ENCODE data around the gene ZBTB21. TPM values are rescaled to one million over a fixed set of nuclear protein-coding genes. Genes with fewer than 3 reads are reported as not detected.

ZBTB21 gene
- total and polyA plus RNA-seq, 9 of the 15 experiments (the other 6 are each of a cell fraction or from before 2014, with no cell fraction given), result 2.2 to 15.2 (median 8.7) TPM

DNA sequence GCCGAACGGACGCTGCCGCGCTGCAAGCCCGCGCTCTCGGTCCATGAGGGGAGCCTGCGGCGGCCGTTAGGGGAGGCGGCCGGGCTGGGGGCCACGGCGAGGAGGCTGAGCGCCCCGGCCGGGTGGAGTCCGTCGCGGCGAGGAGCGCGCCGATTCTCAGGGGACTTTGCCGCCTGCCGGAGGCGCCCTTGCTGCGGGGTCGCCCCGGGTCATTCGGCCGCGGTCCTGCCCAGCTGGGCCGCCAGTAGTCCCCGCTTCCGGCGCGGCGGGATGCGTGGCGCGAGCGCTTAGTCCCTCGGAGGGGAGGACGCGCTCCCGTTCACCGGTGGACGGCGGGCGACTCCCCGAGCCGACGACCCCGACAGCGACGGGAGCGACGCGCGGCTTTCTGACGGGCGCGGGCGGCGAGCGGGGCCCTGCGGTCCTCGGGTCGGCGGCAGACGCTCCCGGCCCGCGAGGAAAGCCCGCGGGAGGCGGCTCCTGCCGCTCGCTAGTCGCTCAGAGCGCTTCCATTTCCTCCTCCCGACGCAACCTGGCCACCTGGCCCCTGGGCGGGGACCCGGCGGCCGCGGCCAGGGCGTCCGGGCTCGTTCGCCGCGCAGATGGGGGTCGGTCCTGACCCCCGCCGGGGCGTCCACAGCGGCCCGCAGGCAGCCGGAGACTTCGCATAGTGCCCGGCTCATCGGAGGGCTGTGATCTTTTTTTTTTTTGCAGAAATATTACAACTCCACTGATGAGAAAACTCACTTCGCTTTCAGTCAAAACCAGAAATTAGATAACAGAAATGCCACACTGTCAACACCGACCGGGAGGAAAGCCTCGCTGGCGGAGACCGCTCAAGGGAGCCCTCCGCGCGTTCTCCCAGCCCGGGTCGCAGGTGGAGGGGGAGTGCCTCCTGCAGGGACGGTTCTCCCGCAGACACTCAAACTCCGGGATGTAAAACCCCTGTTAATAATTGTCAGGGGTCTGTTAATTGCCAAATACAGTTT, 641 bp upstream of the ZBTB21 start (continued):
- TF ChIP-seq, protein P1, sequence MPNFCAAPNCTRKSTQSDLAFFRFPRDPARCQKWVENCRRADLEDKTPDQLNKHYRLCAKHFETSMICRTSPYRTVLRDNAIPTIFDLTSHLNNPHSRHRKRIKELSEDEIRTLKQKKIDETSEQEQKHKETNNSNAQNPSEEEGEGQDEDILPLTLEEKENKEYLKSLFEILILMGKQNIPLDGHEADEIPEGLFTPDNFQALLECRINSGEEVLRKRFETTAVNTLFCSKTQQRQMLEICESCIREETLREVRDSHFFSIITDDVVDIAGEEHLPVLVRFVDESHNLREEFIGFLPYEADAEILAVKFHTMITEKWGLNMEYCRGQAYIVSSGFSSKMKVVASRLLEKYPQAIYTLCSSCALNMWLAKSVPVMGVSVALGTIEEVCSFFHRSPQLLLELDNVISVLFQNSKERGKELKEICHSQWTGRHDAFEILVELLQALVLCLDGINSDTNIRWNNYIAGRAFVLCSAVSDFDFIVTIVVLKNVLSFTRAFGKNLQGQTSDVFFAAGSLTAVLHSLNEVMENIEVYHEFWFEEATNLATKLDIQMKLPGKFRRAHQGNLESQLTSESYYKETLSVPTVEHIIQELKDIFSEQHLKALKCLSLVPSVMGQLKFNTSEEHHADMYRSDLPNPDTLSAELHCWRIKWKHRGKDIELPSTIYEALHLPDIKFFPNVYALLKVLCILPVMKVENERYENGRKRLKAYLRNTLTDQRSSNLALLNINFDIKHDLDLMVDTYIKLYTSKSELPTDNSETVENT (CRISPR knock-in tag; IDR thresholded peaks at IDR 0.05), result peak; percentile 36; the same call in 1 of the 2 replicates
- TF ChIP-seq ATF7 (IDR thresholded peaks at IDR 0.05), result no peak
- TF ChIP-seq NR2F6 (CRISPR knock-in tag; IDR thresholded peaks at IDR 0.05), result no peak
- TF ChIP-seq, protein P2, sequence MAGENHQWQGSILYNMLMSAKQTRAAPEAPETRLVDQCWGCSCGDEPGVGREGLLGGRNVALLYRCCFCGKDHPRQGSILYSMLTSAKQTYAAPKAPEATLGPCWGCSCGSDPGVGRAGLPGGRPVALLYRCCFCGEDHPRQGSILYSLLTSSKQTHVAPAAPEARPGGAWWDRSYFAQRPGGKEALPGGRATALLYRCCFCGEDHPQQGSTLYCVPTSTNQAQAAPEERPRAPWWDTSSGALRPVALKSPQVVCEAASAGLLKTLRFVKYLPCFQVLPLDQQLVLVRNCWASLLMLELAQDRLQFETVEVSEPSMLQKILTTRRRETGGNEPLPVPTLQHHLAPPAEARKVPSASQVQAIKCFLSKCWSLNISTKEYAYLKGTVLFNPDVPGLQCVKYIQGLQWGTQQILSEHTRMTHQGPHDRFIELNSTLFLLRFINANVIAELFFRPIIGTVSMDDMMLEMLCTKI (IDR thresholded peaks at IDR 0.05; ENCODE audit: partially characterized antibody), result no peak
- no peak for TF ChIP-seq TAF15 (IDR thresholded peaks at IDR 0.05; ENCODE audit: low read depth, low read length)
- no peak for TF ChIP-seq SMC3 (conservative IDR thresholded peaks at IDR 0.05; ENCODE audit: insufficient read depth, low read depth, low read length)
- TF ChIP-seq, protein P3, sequence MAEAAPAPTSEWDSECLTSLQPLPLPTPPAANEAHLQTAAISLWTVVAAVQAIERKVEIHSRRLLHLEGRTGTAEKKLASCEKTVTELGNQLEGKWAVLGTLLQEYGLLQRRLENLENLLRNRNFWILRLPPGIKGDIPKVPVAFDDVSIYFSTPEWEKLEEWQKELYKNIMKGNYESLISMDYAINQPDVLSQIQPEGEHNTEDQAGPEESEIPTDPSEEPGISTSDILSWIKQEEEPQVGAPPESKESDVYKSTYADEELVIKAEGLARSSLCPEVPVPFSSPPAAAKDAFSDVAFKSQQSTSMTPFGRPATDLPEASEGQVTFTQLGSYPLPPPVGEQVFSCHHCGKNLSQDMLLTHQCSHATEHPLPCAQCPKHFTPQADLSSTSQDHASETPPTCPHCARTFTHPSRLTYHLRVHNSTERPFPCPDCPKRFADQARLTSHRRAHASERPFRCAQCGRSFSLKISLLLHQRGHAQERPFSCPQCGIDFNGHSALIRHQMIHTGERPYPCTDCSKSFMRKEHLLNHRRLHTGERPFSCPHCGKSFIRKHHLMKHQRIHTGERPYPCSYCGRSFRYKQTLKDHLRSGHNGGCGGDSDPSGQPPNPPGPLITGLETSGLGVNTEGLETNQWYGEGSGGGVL (CRISPR knock-in tag; IDR thresholded peaks at IDR 0.05), result no peak
- TF ChIP-seq CEBPG (CRISPR knock-in tag; IDR thresholded peaks at IDR 0.05), result no peak
- no peak for TF ChIP-seq CEBPG (tag; conservative IDR thresholded peaks at IDR 0.05 in 1 of 2, IDR thresholded peaks at IDR 0.05 in 1 of 2)
- 0 out of 2 replicates have a peak, but pooled peaks have one; percentile 1 for TF ChIP-seq FOXP1 (CRISPR knock-in tag; IDR thresholded peaks at IDR 0.05)
- TF ChIP-seq NFE2L1 (tag; IDR thresholded peaks at IDR 0.05; ENCODE audit: borderline replicate concordance, low read depth), result no peak
- TF ChIP-seq SRF (CRISPR knock-in tag; IDR thresholded peaks at IDR 0.05), result no peak
- no peak for TF ChIP-seq ZC3H8 (IDR thresholded peaks at IDR 0.05)
- TF ChIP-seq ETS2 (tag; IDR thresholded peaks at IDR 0.05; ENCODE audit: borderline replicate concordance, poor library complexity, severe bottlenecking), result no peak
- TF ChIP-seq, protein P4, sequence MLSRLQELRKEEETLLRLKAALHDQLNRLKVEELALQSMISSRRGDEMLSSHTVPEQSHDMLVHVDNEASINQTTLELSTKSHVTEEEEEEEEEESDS (CRISPR knock-in tag; IDR thresholded peaks at IDR 0.05), result no peak
- no peak for TF ChIP-seq PYGO2 (tag; IDR thresholded peaks at IDR 0.05)
- TF ChIP-seq YY1 (IDR thresholded peaks at IDR 0.05; ENCODE audit: borderline replicate concordance in 1 of 3, control insufficient read depth in 1 of 3, extremely low read depth in 1 of 3, insufficient read depth in 3 of 3, insufficient read length in 1 of 3, insufficient replicate concordance in 2 of 3, low read depth in 1 of 3, low read length in 2 of 3), result peak in 2 of 3 experiments; percentile 5 to 47
- TF ChIP-seq LARP7 (IDR thresholded peaks at IDR 0.05), result no peak

Data from K562 (cell line).